CD4-positive, CD25-positive, alpha-beta regulatory T cell (primary cell): ENCODE results near the gene INSL3. TPM values are rescaled to one million over a fixed set of nuclear protein-coding genes. Genes with fewer than 3 reads are reported as not detected.
"Not testable (repeated sequence)": the region's sequence is repeated elsewhere in the genome, so short reads cannot be mapped to it uniquely, and the experiment has no call there.

Experiments
- ATAC-seq, 2 donors: fragments of 150-1000 bp; cut with Tn5 transposase; one replicate each; pipeline ENCODE4 v1.10.0; 2021; ENCODE audit warnings: low read depth in 2 of 2, moderate number of reproducible peaks in 2 of 2, moderate library complexity in 1 of 2
- DNase-seq, 3 donors: peaks; one replicate each; pipeline versions ENCODE4 v3.0.0 to v3.0.0-alpha.2; 2012 to 2022; ENCODE audit warnings: mixed read lengths in 1 of 3
- H3K27ac ChIP-seq: one replicate; pipeline ENCODE4 v1.7.0; 2013; ENCODE audit warnings: mild to moderate bottlenecking, low read length; ENCODE audit not compliant: insufficient read depth, poor library complexity, severe bottlenecking
- H3K27me3 ChIP-seq: one replicate; pipeline ENCODE4 v1.7.0; 2013; ENCODE audit warnings: low read length; ENCODE audit not compliant: control insufficient read depth, insufficient read depth
- H3K36me3 ChIP-seq: one replicate; pipeline ENCODE4 v1.7.0; 2013; ENCODE audit warnings: mild to moderate bottlenecking, low read length, moderate library complexity; ENCODE audit not compliant: control insufficient read depth, insufficient read depth
- H3K4me1 ChIP-seq: 2 replicates; pipeline ENCODE4 v1.7.0; 2013; ENCODE audit warnings: mild to moderate bottlenecking, low read length; ENCODE audit not compliant: insufficient read depth, control insufficient read depth, poor library complexity, severe bottlenecking
- H3K4me3 ChIP-seq: one replicate; pipeline ENCODE4 v1.7.0; 2013; ENCODE audit warnings: low read depth, mild to moderate bottlenecking, low read length, moderate library complexity
- H3K9me3 ChIP-seq, 2 experiments: 1 replicate in 1 of 2; 2 replicates in 1 of 2; pipeline ENCODE4 v1.7.0; 2013; ENCODE audit warnings: low read length in 2 of 2, mild to moderate bottlenecking in 1 of 2, moderate library complexity in 1 of 2; ENCODE audit not compliant: control insufficient read depth in 2 of 2
- H3K27ac Mint-ChIP-seq, 3 donors: one replicate each; pipeline ENCODE4 v1.8.0; 2020 to 2022; ENCODE audit warnings: mild to moderate bottlenecking in 3 of 3, mixed read lengths in 3 of 3, moderate library complexity in 2 of 3
- H3K27me3 Mint-ChIP-seq: one replicate; pipeline ENCODE4 v1.8.0; 2022; ENCODE audit warnings: mild to moderate bottlenecking, mixed read lengths
- H3K36me3 Mint-ChIP-seq: one replicate; pipeline ENCODE4 v1.8.0; 2020; ENCODE audit warnings: mixed read lengths
- H3K4me1 Mint-ChIP-seq, 4 donors: one replicate each; pipeline ENCODE4 v1.8.0; 2020 to 2022; ENCODE audit warnings: mixed read lengths in 4 of 4, mild to moderate bottlenecking in 1 of 4
- H3K4me3 Mint-ChIP-seq, 4 donors: one replicate each; pipeline ENCODE4 v1.8.0; 2020 to 2022; ENCODE audit warnings: mild to moderate bottlenecking in 4 of 4, mixed read lengths in 4 of 4, moderate library complexity in 3 of 4
- H3K9me3 Mint-ChIP-seq, 7 donors: one replicate each; pipeline ENCODE4 v1.8.0; 2020 to 2022; ENCODE audit warnings: mixed read lengths in 7 of 7, mild to moderate bottlenecking in 3 of 7, moderate library complexity in 2 of 7
- polyA plus RNA-seq, 4 donors: library from polyadenylated mRNA; unstranded; fragments of 300-500 nt; fragmentation: Illumina TruSeq; gene quantifications; one replicate each; pipeline ENCODE4 v1.2.3, GENCODE V29; 2021
- total RNA-seq: library from RNA; stranded (reverse); gene quantifications from one replicate; pipeline ENCODE4 v1.2.3, GENCODE V29; 2022

The INSL3 gene
- total and polyA plus RNA-seq, 5 donors from 2014 or later = 1.5 to 5.5 (median 2.4) TPM

DNA sequence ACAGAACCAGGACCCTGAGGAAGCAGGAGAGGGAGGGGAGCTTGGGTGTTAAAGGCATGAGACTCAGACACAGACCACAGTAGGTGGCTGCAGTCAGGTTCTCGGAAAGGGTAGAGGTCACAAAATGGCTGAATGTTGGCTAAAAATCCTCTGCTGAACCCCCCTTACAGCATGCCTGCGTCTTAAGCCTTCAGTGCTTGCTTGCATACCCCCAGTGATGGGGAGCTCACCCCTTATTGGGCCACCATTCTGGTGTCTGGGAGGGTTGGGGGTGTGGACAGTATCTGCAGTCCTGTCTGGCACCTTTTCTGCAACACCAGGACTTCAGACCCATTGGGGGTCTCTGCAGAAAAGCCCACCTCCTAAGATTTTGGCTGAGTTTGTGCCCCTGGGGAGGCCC lies 40.5 kb downstream of the INSL3 start:
- ATAC-seq = no peak
- Mint-ChIP-seq H3K36me3 (peaks cover 13% of the 10 kb centered on the region), H3K4me3 (no peak overlapping the region), H3K9me3 (no peaks in the 10 kb centered on the region), H3K27ac (no peak overlapping the region), H3K27me3 (no peaks in the 10 kb centered on the region), H3K4me1 (peaks cover 0 to 18% (median 9%) of the 10 kb centered on the region in 4 donors)
- no peak for DNase-seq
- H3K9me3 ChIP-seq = no peaks in the 10 kb centered on the region
- H3K27me3 ChIP-seq = no peaks in the 10 kb centered on the region
- H3K36me3 ChIP-seq = peaks cover 25% of the 10 kb centered on the region
- peaks cover 5% of the 10 kb centered on the region for H3K4me1 ChIP-seq
- H3K4me3 ChIP-seq = no peak overlapping the region
- no peak overlapping the region for H3K27ac ChIP-seq

DNA sequence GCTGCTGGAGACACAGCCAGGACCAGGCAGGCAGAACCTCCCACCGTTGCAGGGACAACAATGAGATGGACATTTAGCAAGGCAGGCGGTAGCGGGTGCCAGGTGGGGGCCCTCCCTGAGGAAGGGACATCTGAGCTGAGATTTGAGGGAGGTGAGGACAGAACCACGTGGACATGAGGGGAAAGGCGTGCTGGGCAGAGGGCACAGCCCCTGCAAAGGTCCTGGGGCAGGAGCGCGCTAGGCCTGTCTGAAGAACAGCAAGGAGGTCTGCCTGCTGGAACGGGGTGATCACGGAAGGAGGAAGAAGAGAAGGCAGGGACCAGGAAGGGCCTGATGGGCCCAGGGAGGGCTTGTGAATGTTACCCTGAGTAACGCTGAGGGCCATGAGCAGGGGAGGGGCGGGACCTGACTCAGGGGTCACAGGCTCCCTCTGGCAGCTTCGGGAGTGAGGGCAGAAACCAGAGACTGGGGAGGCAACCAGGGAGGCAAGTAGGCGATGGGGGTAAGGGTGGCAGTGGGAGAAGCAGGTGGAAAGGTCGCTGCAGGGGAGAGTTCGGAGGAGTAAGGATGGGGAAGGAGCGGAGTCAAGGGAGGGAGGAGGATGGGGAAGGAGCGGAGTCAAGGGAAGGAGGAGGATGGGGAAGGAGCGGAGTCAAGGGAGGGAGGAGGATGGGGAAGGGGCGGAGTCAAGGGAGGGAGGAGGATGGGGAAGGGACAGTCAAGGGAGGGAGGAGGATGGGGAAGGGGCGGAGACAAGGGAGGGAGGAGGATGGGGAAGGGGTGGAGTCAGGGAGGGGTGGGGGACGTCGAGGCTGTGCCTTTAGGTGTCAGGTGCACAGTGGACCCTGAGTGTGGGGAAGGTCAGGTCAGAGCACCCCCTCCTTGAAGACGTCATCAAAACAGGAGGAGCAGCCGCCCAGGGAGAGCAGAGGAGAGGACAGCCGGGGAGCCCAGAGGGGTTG lies 42.1 kb downstream of the INSL3 start:
- Histone ChIP-seq H3K27ac (no peak overlapping the region), H3K27me3 (no peaks in the 10 kb centered on the region), H3K4me1 (peaks cover 5% of the 10 kb centered on the region), H3K9me3 (no peaks in the 10 kb centered on the region), H3K36me3 (peaks cover 28% of the 10 kb centered on the region), H3K4me3 (no peak overlapping the region)
- H3K9me3 Mint-ChIP-seq = no peaks in the 10 kb centered on the region
- no peaks in the 10 kb centered on the region for H3K27me3 Mint-ChIP-seq
- no peak overlapping the region for H3K4me3 Mint-ChIP-seq
- peaks cover 13% of the 10 kb centered on the region for H3K36me3 Mint-ChIP-seq
- H3K4me1 Mint-ChIP-seq = peaks cover 0 to 20% (median 10%) of the 10 kb centered on the region in 4 donors
- H3K27ac Mint-ChIP-seq = peak overlapping the region in 2 of 3 donors; percentile 25 to 90
- no peak for DNase-seq
- ATAC-seq = no peak

DNA sequence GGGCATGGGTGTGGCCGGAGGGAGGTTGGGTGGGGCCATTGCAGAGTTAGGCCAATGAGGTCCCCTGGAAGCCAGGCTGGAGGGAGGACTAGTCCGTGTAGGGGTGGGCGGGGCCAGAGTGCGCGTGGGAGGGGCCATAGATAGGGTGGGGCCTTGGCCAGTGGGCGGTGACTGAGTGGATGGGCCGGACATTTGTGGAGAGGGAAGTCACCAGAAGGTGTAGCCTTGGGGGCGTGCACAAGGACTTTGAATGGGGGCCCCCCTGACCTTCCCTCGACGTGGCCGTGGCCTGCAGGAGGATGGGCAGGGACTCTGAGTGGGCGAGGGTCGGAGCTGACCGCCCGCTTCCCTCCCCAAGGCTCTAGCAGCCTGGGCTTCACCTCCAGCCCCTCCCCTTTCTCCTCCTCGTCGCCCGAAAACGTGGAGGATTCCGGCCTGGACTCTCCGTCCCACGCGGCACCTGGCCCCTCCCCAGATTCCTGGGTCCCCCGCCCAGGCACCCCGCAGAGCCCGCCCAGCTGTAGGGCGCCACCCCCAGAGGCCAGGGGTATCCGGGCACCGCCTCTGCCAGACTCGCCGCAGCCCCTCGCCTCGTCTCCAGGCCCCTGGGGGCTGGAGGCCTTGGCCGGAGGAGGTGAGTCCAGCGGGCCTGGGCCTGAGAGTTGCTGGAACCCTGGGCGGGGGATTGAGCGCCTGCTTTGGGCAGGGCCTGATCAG lies 42.9 kb downstream of the INSL3 start:
- Mint-ChIP-seq H3K27ac (no peak overlapping the region), H3K4me3 (no peak overlapping the region), H3K36me3 (peaks cover 17% of the 10 kb centered on the region), H3K9me3 (no peaks in the 10 kb centered on the region), H3K4me1 (peaks cover 0 to 20% (median 9%) of the 10 kb centered on the region in 4 donors), H3K27me3 (no peaks in the 10 kb centered on the region)
- Histone ChIP-seq H3K27me3 (no peaks in the 10 kb centered on the region), H3K4me3 (no peak overlapping the region), H3K36me3 (peaks cover 33% of the 10 kb centered on the region), H3K4me1 (peaks cover 5% of the 10 kb centered on the region), H3K27ac (no peak overlapping the region), H3K9me3 (no peaks in the 10 kb centered on the region)
- DNase-seq (peak in 1 of 3 donors; percentile 41), ATAC-seq (peak; percentile 24 to 43)

DNA sequence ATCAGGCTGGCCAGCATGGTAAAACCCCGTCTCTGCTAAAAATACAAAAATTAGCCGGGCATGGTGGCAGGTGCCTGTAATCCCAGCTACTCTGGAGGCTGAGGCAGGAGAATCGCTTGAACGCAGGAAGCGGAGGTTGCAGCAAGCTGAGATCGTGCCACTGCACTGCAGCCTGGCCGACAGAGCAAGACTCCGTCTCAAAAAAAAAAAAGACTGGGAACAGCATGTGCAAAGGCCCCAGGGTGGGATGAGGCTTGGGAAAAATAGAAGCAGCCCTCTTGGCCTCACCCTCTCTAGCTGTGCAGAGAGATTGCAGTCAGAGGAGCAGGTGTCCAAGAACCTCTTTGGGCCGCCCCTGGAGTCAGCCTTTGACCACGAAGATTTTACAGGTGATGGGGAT lies 43.5 kb downstream of the INSL3 start:
- not testable (repeated sequence) for H3K27me3 ChIP-seq, H3K9me3 ChIP-seq, H3K27me3 Mint-ChIP-seq, H3K9me3 Mint-ChIP-seq, H3K4me3 ChIP-seq, H3K4me3 Mint-ChIP-seq, H3K4me1 ChIP-seq, H3K27ac ChIP-seq, DNase-seq, ATAC-seq
- Mint-ChIP-seq H3K27ac (peak overlapping the region in 1 of 3 donors; percentile 47), H3K36me3 (peaks cover 23% of the 10 kb centered on the region), H3K4me1 (peaks cover 0 to 22% (median 10%) of the 10 kb centered on the region in 4 donors)
- peaks cover 33% of the 10 kb centered on the region for H3K36me3 ChIP-seq

DNA sequence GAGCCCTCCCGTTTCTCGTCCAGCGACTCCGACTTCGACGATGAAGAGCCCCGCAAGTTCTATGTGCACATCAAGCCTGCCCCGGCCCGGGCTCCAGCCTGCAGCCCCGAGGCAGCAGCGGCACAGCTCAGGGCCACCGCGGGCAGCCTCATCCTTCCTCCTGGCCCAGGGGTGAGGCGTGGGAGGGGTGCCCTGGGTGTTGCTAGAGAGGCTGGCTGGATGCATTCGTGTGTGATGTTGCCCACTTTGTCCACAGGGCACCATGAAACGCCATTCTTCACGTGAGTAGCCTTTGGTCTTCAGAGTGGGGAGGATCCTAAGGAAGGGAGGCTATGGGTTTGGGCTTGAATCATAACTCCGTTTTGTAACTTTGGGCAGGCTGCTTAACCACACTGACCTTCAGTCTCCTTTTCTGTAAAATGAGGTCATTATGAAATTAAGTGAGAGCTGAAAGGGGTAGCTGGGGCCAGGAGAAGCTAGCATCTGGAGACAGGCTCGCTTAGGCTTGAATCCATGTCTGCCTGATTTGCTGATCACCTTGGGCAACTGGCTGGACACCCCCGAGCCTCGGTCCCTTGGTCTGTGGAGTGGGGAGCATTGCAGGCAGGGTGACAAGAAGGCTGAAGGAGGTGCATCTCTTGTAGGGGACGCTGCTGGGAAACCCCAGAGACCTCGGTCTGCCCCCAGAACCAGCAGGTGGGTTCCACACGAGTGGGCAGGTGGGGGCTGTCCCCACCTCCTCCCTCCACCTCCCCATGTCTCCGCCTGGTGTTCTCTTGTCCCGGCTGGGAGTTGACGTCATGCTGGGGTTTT lies 45.1 kb downstream of the INSL3 start:
- Histone ChIP-seq H3K27me3 (no peaks in the 10 kb centered on the region), H3K4me1 (peaks cover 5% of the 10 kb centered on the region), H3K27ac (peak overlapping the region; percentile 42), H3K9me3 (no peaks in the 10 kb centered on the region), H3K4me3 (no peak overlapping the region), H3K36me3 (peaks cover 35% of the 10 kb centered on the region)
- H3K27me3 Mint-ChIP-seq = no peaks in the 10 kb centered on the region
- no peaks in the 10 kb centered on the region for H3K9me3 Mint-ChIP-seq
- H3K4me1 Mint-ChIP-seq = peaks cover 0 to 22% (median 10%) of the 10 kb centered on the region in 4 donors
- DNase-seq = peak in 1 of 3 donors; percentile 15
- H3K36me3 Mint-ChIP-seq = peaks cover 25% of the 10 kb centered on the region
- H3K4me3 Mint-ChIP-seq = no peak overlapping the region
- peak; percentile 15 to 19 for ATAC-seq
- peak overlapping the region; percentile 38 to 79 (median 55) for H3K27ac Mint-ChIP-seq

DNA sequence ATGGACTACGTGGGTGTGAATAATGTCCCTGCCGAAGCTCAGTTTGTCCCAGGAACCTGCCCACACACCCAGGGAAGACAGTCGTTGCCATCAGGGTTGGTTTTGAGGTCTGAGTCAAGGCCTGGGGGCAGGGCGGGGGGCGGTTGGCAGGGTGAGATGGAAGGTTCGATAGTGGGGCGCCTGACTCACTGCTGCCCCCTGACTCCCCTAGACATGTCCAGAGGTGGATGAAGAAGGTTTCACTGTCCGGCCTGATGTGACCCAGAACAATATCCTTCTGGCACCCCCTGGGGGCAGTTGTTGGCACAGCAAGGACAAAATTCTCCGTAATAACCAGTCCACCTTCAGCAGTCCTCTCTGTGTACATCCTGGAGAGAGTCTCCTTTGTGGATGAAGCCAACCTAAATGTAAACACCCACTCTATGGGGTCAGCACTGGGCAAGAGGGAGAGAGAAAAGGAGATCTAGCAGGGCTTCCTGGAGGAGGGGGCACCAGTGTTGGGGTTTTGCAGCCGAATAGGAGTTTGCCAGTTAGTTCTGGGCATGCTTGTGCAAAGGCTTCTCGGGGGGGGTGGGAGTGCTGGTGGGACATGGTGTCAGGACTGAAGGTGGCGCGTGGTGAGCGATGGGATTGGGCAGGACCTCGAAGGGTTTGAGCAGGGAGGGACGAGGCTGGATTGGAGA lies 45.9 kb downstream of the INSL3 start:
- Mint-ChIP-seq H3K9me3 (no peaks in the 10 kb centered on the region), H3K4me3 (no peak overlapping the region), H3K4me1 (peaks cover 0 to 22% (median 10%) of the 10 kb centered on the region in 4 donors), H3K36me3 (peaks cover 25% of the 10 kb centered on the region), H3K27me3 (no peaks in the 10 kb centered on the region), H3K27ac (peak overlapping the region in 1 of 3 donors; percentile 82)
- peaks cover 39% of the 10 kb centered on the region for H3K36me3 ChIP-seq
- DNase-seq = no peak
- peaks cover 5% of the 10 kb centered on the region for H3K4me1 ChIP-seq
- no peak overlapping the region for H3K4me3 ChIP-seq
- no peak overlapping the region for H3K27ac ChIP-seq
- H3K27me3 ChIP-seq = no peaks in the 10 kb centered on the region
- no peak for ATAC-seq
- no peaks in the 10 kb centered on the region for H3K9me3 ChIP-seq

DNA sequence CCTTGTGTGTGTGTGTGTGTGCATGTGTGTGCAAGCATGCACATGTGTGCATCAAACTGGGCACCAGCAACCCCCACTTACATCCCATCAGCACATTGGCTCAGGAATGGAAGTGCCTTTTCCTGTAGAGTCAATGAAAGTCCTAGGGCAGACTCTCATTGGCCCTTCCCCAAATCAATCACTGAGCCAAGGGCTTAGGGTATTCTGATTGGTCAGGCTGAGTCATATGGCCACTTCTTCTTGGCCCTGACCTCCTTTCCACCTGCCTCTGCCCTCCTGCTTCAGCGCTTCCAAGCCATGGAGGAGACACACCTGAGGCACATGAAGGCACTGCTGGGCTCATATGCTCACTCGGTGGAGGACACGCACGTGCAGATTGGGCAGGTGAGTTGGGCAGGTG lies 49.1 kb downstream of the INSL3 start:
- ATAC-seq = no peak
- no peaks in the 10 kb centered on the region for H3K9me3 Mint-ChIP-seq
- Histone ChIP-seq H3K27me3 (no peaks in the 10 kb centered on the region), H3K9me3 (no peaks in the 10 kb centered on the region), H3K36me3 (peaks cover 61% of the 10 kb centered on the region), H3K27ac (no peak overlapping the region), H3K4me3 (no peak overlapping the region), H3K4me1 (peaks cover 5% of the 10 kb centered on the region)
- H3K36me3 Mint-ChIP-seq = peaks cover 28% of the 10 kb centered on the region
- H3K27ac Mint-ChIP-seq = peak overlapping the region in 2 of 3 donors; percentile 51 to 52
- DNase-seq = peak in 1 of 3 donors; percentile 38
- peaks cover 0 to 18% (median 8%) of the 10 kb centered on the region in 4 donors for H3K4me1 Mint-ChIP-seq
- H3K4me3 Mint-ChIP-seq = no peak overlapping the region
- H3K27me3 Mint-ChIP-seq = no peaks in the 10 kb centered on the region
